Stimulated activated CD8-positive, alpha-beta memory T cell treated with anti-CD3 and anti-CD28 coated beads, Interleukin-12 subunit alpha, Interleukin-12 subunit beta, amount 100 ng/mL, for 24 hours (primary cell): ENCODE results near the gene PRIMPOL.
"Not testable (repeated sequence)": the region's sequence is repeated elsewhere in the genome, so short reads cannot be mapped to it uniquely, and the experiment has no call there.

Experiments
- DNase-seq: peaks from one replicate; pipeline ENCODE4 v3.0.0-alpha.2; 2020; ENCODE audit errors: extremely low read depth

Gene PRIMPOL, protein sequence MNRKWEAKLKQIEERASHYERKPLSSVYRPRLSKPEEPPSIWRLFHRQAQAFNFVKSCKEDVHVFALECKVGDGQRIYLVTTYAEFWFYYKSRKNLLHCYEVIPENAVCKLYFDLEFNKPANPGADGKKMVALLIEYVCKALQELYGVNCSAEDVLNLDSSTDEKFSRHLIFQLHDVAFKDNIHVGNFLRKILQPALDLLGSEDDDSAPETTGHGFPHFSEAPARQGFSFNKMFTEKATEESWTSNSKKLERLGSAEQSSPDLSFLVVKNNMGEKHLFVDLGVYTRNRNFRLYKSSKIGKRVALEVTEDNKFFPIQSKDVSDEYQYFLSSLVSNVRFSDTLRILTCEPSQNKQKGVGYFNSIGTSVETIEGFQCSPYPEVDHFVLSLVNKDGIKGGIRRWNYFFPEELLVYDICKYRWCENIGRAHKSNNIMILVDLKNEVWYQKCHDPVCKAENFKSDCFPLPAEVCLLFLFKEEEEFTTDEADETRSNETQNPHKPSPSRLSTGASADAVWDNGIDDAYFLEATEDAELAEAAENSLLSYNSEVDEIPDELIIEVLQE

DNA sequence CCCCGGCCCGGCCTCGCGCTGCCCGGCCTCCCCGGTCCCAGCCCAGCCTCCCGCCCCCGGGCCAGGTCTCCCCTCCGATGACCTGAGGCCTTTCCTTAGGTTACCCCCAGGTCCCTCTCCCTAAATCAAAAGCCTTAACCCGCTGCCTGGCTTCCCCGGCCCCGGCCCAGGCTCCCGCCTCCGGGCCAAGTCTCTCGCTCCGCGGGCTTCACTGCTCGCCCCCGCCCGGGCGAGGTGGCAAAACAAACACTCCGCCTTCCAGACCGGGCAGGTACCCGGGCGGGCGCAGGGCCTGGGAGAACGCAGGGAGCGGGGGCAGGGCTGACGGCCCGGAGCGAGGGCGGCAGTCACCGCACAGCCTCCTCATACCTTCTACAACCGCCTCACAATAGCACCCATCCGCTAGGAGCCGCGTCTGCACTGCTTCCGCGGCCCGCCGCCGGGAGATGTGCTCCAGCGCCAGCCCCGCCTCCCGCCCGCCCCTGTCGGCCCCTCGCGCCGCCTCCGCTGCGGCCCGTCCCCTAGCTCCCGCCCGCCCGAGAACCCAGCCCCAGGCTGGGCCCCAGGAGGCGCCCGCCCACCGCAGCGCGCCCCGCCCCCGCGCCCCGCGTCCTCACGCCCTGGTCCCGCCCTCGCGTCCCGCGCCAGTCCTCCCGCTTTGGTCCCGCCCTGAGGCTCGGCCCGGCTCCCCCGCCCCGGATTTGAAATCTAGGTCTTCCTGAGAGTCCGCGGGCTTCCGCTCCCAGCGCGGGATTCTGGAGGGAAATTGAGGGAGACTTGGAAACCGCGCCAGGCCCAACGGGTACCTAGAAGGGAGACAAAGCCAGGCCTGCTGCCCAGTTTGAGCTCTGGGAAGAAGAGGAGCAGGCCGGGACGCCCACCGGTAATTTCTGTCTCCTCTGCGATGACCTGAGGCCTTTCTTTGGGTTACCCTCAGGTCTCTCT, at the start of gene PRIMPOL, which contains the start of gene CASP3:
Gene PRIMPOL, plus strand, starts transcription at position 713 of the 945 bp plus-strand sequence. CDS start 7,403 bp downstream, outside the sequence.
Gene CASP3, minus strand, starts transcription at position 422 of the 945 bp plus-strand sequence. CDS start 10,994 bp downstream, outside the sequence.
- peak; percentile 89 for DNase-seq

DNA sequence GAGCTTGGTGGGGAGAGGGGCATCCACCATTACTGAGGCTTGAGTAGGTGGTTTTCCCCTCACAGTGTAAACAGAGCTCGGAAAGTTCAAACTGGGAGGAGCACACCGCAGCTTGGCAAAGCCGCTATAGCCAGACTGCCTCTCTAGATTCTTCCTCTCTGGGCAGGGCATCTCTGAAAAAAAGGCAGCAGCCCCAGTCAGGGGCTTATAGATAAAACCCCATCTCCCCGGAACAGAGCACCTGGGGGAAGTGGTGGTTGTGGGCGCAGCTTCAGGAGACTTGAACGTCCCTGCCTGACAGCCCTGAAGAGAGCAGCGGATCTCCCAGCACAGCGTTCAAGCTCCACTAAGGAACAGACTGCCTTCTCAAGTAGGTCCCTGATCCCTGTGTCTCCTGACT, 48.6 kb upstream of the PRIMPOL start:
- not testable (repeated sequence) for DNase-seq

DNA sequence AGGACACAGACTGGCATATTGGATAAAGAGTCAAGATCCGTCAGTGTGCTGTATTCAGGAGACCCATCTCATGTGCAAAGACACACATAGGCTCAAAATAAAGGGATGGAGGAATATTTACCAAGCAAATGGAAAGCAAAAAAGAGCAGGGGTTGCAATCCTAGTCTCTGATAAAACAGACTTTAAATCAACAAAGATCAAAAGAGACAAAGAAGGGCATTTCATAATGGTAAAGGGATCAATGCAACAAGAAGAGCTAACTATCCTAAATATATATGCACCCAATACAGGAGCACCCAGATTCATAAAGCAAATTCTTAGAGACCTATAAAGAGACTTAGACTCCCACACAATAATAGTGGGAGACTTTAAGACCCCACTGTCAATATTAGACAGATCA, 46.7 kb upstream of the PRIMPOL start:
- not testable (repeated sequence) for DNase-seq

- DNase-seq, result not testable (repeated sequence)
Measured at GRCh38 chr4:184607429-184607828, 42.1 kb upstream of the PRIMPOL start.

DNA sequence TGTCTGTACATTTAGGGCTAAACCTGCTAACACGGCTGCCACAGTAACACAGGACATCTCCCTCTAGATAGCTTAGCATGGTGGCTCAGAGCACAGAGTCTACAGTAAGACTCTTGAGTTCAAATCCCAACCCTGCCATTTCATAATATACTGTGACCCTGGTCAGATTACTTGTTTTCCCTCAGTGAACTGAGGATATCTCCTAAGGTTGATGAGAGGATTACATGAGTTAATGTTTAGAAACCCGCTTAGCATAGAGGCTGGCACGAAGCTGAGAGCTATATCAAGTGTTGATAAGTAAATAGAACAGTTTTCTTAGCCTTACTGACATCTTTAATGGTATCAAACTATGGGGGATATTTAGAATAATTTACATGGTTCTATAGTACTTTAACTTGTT, 37.5 kb upstream of the PRIMPOL start:
- DNase-seq, result no peak

DNA sequence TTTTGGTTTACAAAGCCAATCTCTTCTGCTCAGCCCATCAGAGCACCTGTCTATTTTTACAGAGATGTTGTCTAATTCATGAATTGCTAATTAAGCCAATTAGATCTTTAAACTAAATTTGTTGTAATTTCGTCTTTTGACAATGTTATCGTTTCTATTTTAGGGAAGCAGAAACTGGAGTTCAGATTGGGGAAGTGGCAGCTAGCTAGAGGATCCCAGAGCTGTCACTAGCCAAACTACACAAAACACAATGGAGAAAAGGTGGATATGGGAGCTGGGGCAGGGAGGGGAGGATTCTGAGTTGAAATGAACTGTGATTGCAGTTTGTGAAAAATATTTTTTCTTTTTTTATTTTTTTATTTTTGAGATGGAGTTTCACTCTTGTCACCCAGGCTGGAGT, 36.1 kb upstream of the PRIMPOL start:
- DNase-seq, result no peak

DNA sequence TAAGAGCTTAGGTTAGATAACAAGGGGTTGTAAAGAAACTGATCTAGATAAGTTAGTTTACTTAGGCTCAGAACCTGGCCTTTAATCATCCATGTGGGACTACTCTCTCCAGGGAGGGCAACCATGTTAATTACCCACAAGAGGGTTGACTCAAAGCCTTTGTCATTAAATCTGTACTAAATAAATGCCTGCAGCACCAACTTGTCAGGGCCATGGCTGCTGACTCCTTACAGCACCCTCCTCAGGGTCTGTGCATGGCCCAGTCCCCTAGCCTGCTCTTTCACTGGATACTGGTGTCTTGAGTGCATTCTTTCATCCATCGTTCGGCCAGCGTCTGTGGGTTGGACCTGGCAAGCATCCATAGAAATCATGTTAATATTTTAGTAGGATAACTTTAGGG, 35.0 kb upstream of the PRIMPOL start:
- no peak for DNase-seq

- DNase-seq, result not testable (repeated sequence)
Measured at GRCh38 chr4:184616168-184616567, 33.4 kb upstream of the PRIMPOL start.

- no peak for DNase-seq
Measured at GRCh38 chr4:184616633-184617551, 32.6 kb upstream of the PRIMPOL start.

DNA sequence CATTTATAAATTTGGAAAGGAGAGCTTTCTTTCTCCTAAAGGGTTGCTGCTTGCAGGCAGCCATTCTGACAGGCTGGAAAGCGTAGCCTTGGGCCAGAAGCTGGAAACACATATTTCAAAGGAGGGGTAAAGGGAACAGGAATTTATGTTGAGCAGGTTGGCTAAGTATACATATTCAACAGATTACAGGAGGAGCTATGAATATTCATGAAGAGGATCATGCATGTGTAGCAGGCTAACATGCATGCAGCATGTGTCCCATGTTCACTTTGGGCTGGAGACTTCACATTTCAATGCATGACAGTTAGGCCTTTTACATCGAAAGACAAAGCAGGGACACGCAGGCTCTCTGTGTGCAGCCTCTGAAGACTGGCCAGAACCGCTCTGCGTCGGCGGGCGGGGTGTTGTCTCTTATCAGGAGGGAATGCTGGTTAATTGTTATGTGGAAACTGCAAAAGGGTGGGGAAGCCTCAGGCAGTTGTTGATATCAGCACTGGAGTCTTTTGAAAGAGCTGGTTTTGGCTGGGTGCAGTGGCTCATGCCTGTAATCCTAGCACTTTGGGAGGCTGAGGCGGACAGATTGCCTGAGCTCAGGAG, 31.8 kb upstream of the PRIMPOL start:
- no peak for DNase-seq

- no peak for DNase-seq
Measured at GRCh38 chr4:184620212-184620867, 29.2 kb upstream of the PRIMPOL start.

DNA sequence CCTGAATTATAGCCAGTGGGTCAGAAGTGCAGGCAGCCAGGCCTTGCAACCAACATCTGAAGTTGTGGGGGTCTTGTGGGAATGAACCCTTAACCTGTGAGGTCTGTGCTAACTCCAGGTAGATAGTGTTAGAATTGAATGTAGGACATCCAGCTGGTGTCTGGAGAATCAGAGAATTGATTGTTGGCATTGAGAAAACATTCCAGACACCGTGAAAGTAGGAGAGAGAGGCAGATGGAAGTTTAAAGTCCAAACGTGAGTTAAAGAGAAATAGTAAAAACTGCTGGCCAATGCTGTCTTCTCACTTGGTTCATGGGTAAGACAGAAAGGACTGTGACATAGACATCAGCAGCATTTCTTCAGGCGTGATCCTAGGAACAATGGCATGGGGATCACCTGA, 28.0 kb upstream of the PRIMPOL start:
- DNase-seq, result no peak

GRCh38 chr4:184624504-184624903, 25.0 kb upstream of the PRIMPOL start:
- not testable (repeated sequence) for DNase-seq

- no peak for DNase-seq
Measured at GRCh38 chr4:184624972-184625554, 24.5 kb upstream of the PRIMPOL start.

- not testable (repeated sequence) for DNase-seq
Measured at GRCh38 chr4:184625783-184626596, 23.5 kb upstream of the PRIMPOL start.

- no peak for DNase-seq
Measured at GRCh38 chr4:184628103-184628502, 21.4 kb upstream of the PRIMPOL start.

DNA sequence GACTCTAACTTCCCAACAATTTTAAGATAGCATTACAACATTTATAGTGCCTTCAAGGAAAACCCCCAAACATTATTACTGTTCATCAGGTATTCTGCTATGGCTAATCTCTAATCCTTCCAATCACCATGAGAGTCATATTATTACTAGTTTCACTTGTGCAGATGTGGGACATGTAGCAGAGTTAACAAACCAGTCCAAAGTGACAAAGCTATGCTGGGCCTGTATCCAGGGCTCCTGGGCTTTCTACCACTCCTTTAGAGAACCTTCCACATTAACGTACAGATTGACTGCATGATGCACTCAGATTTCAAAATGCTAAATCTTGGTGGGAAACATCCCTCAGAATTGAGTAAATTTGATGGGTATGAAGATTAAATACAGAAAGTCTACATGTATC, 16.7 kb upstream of the PRIMPOL start:
- DNase-seq, result no peak

- DNase-seq, result no peak
Measured at GRCh38 chr4:184635381-184635780, 14.2 kb upstream of the PRIMPOL start.

GRCh38 chr4:184636144-184636543, 13.4 kb upstream of the PRIMPOL start:
- DNase-seq, result no peak
